GM18870 (cell line): ENCODE measurements around the gene MOV10L1.
"Not testable (repeated sequence)": the region's sequence is repeated elsewhere in the genome, so short reads cannot be mapped to it uniquely, and the experiment has no call there.

ENCODE experiments used
- ATAC-seq: cut with Tn5 transposase; IDR thresholded peaks from one replicate; pipeline ENCODE4 v1.9.1; 2021; ENCODE audit warnings: moderate library complexity; ENCODE audit not compliant: unreplicated experiment

The MOV10L1 gene

DNA sequence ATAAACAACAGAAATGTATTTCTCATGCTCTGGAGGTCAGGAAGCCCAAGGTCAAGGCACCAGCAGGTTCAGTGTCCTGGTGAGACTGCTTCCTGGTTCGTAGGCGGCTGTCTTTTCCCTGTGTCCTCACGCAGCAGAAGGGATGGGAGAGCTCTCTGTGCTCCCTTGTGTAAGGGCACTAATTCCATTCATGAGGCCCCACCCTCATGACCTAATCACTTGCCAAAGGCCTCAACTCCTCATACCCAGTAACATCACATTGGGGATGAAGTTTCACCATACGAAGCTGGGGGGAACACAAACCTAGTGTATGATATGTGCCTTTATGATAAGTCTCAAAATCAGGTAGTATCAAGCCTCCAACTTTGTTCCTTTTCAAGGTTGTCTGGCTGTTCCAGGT is 42.1 kb downstream of the MOV10L1 start:
- ATAC-seq = no peak

DNA sequence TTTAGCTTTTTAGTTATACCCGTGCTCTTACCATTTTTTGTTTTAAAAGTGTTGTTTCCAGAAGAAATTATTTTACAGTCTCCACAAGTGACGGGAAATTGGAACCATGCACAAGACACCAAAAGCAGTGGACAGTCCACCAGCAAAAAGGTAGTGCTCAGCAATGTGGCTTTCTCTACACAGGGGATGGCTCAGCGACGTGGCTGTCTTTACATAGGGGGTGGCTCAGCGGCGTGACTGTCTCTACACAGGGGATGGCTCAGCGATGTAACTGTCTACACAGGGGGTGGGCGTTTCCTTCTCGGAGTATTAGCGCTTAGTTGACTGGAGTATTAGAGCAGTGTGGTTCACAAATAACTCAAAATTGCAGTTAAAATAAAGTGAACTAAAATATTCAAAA is 44.7 kb downstream of the MOV10L1 start:
- no peak for ATAC-seq

DNA sequence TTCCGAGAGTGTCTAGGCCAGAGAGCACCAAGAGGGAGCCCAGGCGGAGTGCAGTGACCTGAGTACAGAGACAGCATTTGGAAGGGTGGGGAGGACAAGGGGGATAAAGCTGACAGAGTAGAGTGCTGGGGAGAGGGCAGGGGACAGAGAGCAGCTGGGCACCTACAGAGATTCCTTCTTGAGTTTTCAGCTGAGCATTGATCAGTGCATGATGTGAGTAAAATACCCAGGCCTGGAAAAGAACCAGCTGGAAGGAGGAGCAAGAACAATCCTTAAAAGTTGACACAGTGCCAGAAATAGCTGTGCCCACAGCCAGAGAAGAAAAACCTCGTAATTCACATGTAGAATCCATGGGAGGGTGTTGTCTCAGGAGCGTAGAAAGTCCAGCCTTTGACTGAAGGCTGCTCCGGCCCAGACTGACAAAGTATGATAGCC is 46.8 kb downstream of the MOV10L1 start:
- no peak for ATAC-seq

DNA sequence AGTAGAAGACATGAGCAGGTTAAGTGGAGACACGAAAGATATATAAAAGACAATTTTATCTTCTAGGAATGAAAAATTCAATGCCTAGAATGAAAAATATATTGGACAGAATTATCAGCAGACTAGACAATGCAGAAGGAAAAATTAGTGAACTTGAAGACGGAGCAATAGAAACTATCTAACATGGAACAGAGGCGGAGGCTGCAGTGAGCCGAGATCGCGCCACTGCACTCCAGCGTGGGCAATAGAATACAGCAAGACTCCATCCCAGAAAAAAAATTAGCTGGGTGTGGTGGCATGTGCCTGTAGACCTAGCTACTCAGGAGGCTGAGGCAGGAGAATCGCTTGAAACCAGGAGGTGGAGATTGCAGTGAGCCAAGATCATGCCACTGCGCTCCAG is 47.5 kb downstream of the MOV10L1 start:
- ATAC-seq = not testable (repeated sequence)

DNA sequence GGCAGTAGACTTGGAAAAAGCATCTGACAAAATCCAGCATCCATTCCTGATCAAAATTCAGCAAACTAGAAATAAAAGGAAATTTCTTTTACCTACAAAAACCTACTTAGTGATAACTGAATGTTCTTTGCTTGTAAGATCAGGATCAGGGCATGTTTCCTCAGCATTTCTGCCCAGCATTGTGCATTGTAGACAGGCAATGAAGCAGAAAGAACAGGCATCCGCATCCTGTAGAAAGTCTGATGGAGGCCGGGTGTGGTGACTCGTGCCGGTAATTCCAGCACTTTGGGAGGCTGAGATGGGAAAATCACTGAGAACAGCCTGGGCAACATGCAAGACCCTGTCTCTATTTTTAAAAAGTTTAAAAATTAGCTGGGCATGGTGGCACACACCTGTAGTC is 48.2 kb downstream of the MOV10L1 start:
- no peak for ATAC-seq

DNA sequence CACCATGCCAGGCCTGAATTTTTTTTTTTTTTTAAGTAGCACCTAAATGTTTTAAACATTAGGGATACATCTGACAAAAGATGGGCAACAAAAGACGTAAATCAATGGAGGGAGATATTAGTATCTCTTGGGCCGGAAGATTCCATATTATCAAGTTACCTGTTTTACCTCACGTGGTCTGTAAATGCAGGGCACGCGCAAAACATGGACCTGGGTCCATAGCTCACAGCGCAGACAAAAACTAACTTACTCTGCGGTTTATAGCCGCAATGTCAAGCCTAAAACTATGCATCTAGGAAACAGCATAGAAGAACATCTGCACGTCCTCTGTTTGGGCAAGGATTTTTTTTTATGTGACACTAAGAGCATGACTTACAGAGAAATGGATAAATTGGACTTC is 49.2 kb downstream of the MOV10L1 start:
- ATAC-seq = no peak

DNA sequence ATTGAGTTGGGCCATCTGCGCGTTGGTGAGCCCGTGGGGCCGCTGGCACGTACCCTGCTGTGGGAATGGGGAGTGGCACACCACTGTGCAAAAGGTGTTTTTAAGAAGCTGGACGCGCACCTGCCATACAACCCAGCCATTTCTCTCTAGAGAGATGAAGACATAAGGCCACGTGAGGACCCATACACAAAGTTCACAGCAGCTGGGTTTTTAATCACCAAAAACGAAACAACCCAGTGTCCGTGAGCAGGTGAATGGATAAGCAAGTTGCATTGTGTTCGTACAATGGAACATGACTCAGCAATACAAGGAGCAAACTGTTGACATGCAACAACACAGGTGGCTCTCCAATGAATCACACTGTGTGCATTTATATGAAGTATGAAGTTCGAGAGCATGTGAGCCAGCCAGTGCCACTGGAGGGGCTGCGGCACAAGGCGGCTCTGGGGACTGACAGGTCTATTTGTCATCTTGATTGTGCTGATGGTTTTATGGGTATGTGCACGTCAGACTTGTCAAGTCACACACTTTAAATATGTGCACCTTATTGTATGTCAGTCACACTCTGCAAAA is 50.1 kb downstream of the MOV10L1 start:
- ATAC-seq = no peak

DNA sequence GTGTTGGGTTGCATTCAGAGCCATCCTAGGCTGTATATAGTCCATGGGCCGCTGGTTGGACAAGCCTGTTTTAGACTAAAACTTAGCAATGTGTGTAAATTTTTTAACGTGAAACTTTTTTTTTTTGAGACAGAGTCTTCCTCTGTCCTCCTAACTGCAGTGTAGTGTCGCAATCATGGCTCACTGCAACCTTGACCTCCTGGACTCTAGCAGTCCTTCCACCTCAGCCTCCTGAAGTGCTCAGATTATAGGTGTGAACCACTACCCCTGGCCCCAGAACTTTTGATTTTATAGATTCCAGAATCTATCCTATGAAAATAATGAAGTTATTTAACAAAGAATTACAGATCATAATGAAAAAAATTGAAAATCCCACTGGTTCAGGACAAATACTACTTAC is 50.8 kb downstream of the MOV10L1 start:
- ATAC-seq = no peak

DNA sequence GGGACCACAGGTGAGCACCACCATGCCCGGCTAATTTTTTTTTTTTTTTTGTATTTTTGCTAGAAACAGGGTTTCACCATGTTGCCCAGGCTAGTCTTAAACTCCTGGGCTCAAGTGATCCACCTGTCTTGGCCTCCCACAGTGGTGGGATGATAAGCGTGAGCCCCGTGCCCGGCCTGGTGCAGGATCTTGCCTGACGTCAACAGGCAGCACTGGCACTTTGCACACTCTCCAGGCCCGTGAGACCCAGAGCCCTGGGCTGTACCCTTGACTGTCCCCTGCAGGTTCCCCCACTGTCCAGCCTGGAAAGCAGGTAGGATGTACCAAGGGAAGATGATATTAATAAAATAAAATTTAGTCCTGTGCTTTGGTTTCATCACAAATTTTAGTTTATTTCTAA is 51.7 kb downstream of the MOV10L1 start:
- ATAC-seq = no peak

DNA sequence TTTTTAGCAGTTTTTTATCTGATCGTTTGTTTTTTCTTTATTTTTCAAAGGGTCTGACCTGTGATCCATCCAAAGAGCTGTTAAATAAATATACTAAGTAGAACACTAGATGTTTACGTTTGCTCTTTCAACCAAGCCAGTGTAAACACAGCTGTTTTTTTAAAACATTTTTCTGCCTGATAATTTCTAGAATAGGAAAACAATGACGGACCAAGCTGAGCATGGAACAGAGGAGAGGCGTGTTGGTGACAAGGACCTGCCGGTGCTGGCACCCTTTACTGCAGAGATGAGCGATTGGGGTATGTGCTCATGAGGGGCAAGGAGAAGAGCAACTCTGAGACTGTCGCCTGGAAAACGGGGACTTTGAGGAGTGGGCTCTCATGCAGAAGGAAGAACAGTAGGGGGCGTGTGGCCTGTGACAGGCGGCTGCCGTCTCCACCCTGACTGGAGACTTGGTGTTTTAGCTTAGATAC is 52.1 kb downstream of the MOV10L1 start:
- ATAC-seq = no peak

DNA sequence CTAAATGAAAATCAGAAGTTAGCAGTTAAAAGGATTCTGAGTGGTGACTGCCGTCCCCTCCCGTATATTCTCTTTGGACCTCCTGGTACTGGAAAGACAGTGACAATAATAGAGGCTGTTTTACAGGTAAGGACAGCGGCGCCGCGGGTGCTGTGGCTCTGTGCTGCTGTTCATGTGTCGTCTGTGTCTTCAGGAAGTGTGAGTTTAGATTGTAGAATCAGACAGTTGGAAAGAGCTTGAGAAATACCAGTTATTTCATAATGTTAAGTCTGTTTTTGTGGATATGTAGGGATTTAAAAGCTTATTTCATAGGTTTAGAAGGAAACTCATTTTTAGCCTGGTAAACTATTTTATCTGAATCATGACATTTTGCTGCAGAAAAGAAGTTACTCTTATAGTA is 53.3 kb downstream of the MOV10L1 start:
- no peak for ATAC-seq

DNA sequence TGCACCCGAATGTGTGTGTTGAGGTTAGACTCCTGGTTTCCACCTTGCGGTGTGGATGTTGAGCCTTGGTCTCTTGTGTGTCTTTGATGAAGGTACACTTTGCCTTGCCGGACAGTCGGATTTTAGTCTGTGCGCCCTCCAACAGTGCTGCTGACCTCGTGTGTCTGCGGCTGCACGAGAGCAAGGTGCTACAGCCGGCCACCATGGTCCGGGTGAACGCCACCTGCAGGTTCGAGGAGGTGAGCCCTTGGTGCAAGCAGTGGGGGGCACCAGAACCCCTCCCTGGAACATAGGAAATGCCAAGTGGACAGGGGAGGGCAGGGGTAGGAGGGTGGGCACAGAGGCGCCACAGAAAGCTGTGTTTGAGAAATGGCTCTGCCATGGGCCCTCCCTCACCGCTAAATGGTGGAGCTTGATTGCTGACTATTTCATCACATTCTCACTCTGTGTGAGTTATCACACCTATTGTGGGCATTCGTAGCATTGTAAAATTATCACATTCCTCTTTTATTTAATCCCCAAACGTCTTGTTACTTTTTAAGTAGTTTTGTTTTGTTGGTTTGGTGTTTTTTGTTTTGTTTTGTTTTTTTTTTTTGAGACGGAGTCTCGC is 54.3 kb downstream of the MOV10L1 start:
- ATAC-seq = no peak

DNA sequence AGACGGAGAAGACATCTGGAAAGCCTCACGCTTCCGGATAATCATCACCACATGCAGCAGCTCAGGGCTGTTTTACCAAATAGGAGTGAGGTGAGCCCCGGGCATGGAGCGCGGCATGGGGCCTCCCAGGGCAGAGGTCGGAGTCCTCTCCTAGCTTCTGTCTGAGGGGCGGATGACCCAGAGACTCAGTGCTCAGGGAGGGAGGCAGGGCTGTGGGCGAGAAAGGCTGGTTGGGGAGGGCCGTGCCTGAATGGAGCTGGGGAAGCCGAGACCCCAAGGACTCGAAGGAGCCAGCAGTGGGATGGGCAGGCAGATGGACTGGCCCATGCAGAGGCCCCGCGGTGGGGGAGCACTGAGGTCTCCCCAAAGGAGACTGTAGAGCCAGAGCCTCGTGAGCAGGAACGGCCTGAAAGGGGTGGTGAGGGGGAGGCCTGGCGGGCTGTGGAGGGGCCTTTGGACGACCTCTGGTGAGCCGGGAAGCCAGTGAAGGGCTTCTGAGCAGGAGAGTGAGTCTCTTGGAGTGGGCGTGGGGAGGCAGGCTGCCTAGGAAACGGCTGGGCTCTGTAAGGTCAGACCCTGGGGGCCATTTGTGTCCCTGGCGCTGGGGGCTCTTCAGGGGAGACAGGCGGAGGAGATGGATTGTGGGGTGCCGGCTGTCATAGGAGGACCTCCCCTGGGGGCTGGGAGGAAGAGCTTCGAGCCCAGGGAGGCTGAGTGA is 56.1 kb downstream of the MOV10L1 start:
- no peak for ATAC-seq

DNA sequence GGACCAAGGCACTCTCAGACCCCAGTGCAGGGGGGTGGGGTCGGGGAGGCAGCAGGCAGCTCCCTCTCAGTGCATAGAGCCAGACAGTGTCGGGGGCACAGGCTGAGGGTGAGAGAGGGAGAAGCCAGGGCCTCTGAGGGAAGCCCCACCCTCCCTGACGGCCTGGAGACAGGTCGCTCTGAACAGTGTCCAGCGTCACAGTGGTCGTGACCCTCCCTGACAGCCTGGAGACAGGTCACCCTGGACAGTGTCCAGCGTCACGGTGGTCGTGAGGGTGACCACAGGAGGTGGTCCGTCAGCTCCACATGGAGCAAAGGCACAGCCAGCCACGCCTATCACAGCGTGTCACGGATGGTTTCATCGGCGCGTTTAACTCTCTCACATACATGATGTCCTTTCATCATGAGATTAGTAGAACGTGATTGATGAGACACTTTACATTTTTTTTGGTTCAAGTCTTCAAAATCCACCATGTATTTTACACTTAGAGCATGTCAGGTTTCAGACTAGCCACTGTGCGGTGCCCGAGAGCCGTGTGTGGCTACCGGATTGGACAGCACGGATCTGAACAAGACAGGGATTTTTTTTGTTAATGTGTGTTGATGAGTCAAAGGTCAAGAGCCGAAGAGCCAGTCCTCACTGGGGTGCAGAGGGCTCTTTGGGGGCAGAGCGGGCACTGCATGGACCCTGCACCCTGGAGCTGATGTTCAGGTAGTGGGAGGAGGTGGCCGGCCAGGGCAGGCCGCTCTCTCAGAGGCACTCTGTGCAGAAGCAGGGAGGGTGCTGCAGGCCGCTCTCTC is 56.8 kb downstream of the MOV10L1 start:
- no peak for ATAC-seq

DNA sequence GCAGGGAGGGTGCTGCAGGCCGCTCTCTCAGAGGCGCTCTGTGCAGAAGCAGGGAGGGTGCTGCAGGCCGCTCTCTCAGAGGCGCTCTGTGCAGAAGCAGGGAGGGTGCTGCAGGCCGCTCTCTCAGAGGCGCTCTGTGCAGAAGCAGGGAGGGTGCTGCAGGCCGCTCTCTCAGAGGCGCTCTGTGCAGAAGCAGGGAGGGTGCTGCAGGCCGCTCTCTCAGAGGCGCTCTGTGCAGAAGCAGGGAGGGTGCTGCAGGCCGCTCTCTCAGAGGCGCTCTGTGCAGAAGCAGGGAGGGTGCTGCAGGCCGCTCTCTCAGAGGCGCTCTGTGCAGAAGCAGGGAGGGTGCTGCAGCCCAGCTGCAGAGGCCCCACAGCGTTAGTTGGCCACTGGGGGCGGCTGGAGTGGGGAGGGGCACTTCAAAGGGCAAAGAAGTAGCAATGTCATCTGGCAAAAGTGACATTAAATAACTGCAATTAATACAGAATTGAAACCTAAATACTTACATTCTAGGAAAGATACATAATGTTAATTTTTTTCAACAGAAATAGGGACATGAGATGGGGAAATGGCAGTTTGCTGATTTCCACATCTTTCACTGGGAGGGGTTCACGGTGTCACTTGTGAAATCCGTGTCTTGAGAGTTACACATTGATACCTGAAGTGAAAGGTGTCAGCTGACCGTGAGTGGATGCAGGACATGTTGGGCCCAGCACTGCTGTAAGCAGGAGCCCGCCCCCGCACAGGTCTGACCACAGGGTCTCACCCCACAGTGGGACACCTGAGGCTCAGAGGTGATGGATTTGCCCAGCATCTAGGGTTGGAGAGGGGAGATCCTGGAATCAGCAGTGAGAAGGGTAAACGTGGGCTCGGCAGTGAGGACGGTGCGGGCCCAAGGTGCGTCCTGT is 57.7 kb downstream of the MOV10L1 start:
- not testable (repeated sequence) for ATAC-seq

DNA sequence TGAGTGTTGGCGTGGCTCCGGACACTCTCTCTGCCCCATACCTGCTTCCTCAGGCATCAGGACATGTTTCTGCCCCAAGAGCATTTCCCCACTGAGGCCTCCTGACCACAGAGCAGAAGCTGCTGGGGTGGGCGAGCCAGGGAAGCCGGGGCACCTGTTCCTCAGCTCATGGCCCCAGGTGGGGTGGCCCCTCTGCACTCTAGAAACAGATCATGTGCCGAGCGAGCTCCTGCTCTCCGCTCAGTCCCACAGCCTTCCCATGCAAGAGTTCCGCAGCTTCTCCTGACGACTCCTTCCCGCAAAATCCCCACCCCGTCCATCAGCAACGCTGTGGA is 58.3 kb downstream of the MOV10L1 start:
- ATAC-seq = no peak

DNA sequence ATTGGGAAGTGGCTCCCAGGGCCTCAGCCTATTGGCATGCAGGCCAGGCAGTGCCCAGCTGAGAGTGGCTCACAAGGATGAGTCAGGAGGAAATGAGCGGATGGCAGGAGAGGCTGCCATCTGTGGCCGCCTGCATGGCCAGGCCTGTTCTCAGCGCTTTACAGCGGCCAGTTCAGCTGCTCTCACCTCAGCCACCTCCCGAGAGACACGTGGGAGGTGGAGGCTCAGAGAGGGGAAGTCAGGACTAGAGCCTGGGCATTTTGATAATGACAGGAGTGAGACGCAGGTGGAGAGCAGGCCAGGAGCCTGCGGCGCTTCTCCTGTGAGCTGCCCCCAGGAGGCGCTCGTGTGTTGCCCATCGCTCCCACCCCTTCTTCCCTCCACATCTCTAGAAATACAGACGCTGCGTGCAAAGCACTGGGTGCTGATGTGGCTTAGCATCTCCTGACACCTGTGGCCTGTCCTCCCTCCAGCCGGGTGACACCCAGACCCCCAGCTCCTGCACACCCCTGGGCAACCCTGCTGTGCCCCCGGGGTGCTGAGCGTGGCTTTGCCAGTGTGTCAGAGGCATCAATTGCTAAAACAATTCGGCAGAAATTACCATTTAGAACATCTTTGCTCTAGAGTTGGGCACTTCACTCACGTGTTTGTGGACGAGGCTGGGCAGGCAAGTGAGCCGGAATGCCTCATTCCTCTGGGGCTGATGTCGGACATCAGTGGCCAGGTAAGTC is 59.4 kb downstream of the MOV10L1 start:
- no peak for ATAC-seq

DNA sequence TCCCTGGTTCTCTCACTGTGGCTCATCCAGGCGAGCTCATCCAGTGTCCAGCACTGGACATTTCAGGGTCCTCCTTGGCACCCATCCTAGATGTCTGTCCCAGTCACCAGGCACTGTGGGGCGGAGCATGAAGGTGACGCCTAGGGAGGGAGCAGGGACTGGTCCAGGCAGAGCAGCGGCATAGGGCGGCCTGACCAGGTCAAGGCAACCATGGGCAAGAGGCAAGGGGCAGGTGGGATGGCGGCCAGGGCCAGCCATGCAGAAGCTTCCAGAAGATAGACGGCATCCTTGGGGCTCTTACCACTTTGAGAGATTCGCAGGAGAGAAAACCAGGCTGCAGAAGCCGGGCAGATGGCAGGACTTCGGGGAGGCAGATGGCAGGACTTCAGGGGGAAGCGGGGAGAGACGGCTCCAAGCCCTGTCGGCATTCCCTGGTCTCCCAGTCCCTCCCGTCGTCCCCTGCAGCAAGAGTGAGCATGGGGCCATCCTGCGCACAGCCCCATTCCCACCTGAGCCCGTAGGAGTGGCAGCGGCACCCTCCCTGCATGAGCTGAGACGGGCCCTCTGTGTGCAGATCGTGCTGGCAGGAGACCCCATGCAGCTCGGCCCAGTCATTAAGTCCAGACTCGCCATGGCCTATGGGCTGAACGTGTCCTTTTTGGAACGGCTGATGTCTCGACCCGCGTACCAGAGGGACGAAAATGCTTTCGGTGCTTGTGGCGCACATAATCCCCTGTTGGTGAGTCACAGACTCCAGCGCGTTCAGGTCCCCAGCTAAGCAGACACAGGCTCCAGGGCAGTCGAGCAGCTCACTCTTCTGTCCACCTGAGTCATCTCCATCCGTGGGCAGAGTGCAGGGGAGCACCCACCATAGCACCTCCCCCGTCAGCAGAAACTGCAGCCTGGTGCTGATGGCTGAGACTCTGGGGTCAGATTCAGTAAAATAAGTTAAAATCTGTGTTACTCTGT is 60.6 kb downstream of the MOV10L1 start:
- no peak for ATAC-seq
